DOHH2 (cell line): ENCODE data around the gene LMNB1.

Experiments
- CTCF ChIP-seq: fragments of 200-600 bp; sonication (generic); IDR thresholded peaks from one replicate; pipeline ENCODE4 v1.5.1; 2014; ENCODE audit warnings: antibody characterized with exemption, mild to moderate bottlenecking, low read depth, low read length; ENCODE audit not compliant: poor library complexity, severe bottlenecking
- EZH2phosphoT487 ChIP-seq: fragments of 200-600 bp; sonication (generic); IDR thresholded peaks from 2 replicates; pipeline ENCODE4 v1.6.1; 2017; ENCODE audit warnings: borderline replicate concordance, mild to moderate bottlenecking, antibody characterized with exemption, low read length, moderate library complexity, mixed read lengths

GRCh38 chr5:126755593-126755992 lies 21.3 kb upstream of the LMNB1 start:
- TF ChIP-seq EZH2phosphoT487 (no peak), CTCF (no peak)
